Psoas muscle (tissue), 8 donors: Measurements from ENCODE around the gene MT1G. TPM values are rescaled to one million over a fixed set of nuclear protein-coding genes. Genes with fewer than 3 reads are reported as not detected.

Experiments used
- ATAC-seq, 4 donors: fragments of 200-7000 bp; cut with Tn5 transposase; one replicate each; pipeline ENCODE4 v1.9.1; 2020; ENCODE audit warnings: moderate library complexity in 3 of 4, mild to moderate bottlenecking in 2 of 4
- DNase-seq, 2 donors: peaks; one replicate each; pipeline ENCODE4 v3.0.0-alpha.2; 2020
- H3K27ac ChIP-seq: fragments of 200-600 bp; one replicate; pipeline ENCODE4 v1.8.0; 2022
- H3K27me3 ChIP-seq, 3 donors: fragments of 200-600 bp in 1 of 3; one replicate each; pipeline versions ENCODE4 v1.6.1 to v1.8.0; 2013 to 2022; ENCODE audit warnings: low read length in 2 of 3, mild to moderate bottlenecking in 2 of 3, moderate library complexity in 1 of 3; ENCODE audit not compliant: insufficient read depth in 3 of 3
- H3K36me3 ChIP-seq, 2 donors: fragments of 200-600 bp in 1 of 2; one replicate each; pipeline versions ENCODE4 v1.6.1 to v1.8.0; 2013 to 2022; ENCODE audit warnings: low read depth in 1 of 2, mild to moderate bottlenecking in 1 of 2, moderate library complexity in 1 of 2; ENCODE audit not compliant: insufficient read depth in 1 of 2
- H3K4me1 ChIP-seq: fragments of 200-600 bp; one replicate; pipeline ENCODE4 v1.8.0; 2022
- H3K4me3 ChIP-seq: fragments of 200-600 bp; one replicate; pipeline ENCODE4 v1.8.0; 2022; ENCODE audit warnings: mild to moderate bottlenecking
- H3K9me3 ChIP-seq: fragments of 200-600 bp; one replicate; pipeline ENCODE4 v1.8.0; 2022
- WGBS, 3 donors: extraction: QIAGEN DNeasy Blood & Tissue Kit; methylation state at CpG; one replicate each; pipeline versions ENCODE4 v1.1.6 to v1.1.7; 2013; 5-methylcytosine and 5-hydroxymethylcytosine counted together
- intact Hi-C, 2 donors: fragments of 100-400 bp; cut with DNase I; formaldehyde crosslinking; loops; one replicate each; pipeline versions ENCODE4 v1.11.0 to v1.14.2; 2022
- polyA plus RNA-seq, 3 donors: library from polyadenylated mRNA; stranded (reverse); fragments of 200-250 nt; gene quantifications; one replicate each; pipeline ENCODE4 v1.2.3, GENCODE V29; 2013
- total RNA-seq, 4 donors: library from RNA; stranded (reverse); fragmentation: NEBNext Ultra II Directional in 2 of 4; extraction: Animal tissue kit (Norgen Biotek cat#: 25700) in 2 of 4; gene quantifications; one replicate each; pipeline versions ENCODE4 v1.2.1 to v1.2.4, GENCODE V29; 2021 to 2023
- TF ChIP-seq, protein P1 (sequence below): fragments of 200-600 bp; IDR thresholded peaks from one replicate; pipeline ENCODE4 v1.8.0; 2022; ENCODE audit warnings: antibody characterized with exemption
- donor health status: healthy with polysubstance abuse.
- donor health status: DM: no; HTN: no; CAD: no; lungs with moderate emphysema.
- donor health status: Bipolar disorder and iron deficiency.
- donor health status: healthy.
- donor health status: DM: yes; HTN: yes; CAD: no.
- donor health status: DM: no; HTN: no; CAD: no.
- donor health status: DM: no; HTN: no; CAD: no.
- donor health status: DM: yes; HTN: yes; CAD: no.

The MT1G gene
- total and polyA plus RNA-seq, 7 donors, result 1.0 to 24.1 (median 6.8) TPM

- 59 to 73% (median 70%) methylated on average over 7 of the region's 7 CpGs for WGBS, 3 donors
- no peak for ATAC-seq
- Histone ChIP-seq H3K4me3 (no peak overlapping the region), H3K4me1 (peaks cover 13% of the 10 kb centered on the region), H3K36me3 (no peaks in the 10 kb centered on the region), H3K27me3 (peaks cover 0 to 2% (median 0%) of the 10 kb centered on the region in 3 donors), H3K9me3 (no peaks in the 10 kb centered on the region), H3K27ac (no peak overlapping the region)
- intact Hi-C loops, result loop anchor here in 1 of 2 donors (5.0 kb wide), 1 partner anchor 39 kb away; no protein-coding TSS in a partner anchor
- TF ChIP-seq, protein P1, sequence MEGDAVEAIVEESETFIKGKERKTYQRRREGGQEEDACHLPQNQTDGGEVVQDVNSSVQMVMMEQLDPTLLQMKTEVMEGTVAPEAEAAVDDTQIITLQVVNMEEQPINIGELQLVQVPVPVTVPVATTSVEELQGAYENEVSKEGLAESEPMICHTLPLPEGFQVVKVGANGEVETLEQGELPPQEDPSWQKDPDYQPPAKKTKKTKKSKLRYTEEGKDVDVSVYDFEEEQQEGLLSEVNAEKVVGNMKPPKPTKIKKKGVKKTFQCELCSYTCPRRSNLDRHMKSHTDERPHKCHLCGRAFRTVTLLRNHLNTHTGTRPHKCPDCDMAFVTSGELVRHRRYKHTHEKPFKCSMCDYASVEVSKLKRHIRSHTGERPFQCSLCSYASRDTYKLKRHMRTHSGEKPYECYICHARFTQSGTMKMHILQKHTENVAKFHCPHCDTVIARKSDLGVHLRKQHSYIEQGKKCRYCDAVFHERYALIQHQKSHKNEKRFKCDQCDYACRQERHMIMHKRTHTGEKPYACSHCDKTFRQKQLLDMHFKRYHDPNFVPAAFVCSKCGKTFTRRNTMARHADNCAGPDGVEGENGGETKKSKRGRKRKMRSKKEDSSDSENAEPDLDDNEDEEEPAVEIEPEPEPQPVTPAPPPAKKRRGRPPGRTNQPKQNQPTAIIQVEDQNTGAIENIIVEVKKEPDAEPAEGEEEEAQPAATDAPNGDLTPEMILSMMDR, result no peak
- DNase-seq, result no peak
These were observed 34.3 kb downstream of the MT1G start for GRCh38 chr16:56633535-56633934.

DNA sequence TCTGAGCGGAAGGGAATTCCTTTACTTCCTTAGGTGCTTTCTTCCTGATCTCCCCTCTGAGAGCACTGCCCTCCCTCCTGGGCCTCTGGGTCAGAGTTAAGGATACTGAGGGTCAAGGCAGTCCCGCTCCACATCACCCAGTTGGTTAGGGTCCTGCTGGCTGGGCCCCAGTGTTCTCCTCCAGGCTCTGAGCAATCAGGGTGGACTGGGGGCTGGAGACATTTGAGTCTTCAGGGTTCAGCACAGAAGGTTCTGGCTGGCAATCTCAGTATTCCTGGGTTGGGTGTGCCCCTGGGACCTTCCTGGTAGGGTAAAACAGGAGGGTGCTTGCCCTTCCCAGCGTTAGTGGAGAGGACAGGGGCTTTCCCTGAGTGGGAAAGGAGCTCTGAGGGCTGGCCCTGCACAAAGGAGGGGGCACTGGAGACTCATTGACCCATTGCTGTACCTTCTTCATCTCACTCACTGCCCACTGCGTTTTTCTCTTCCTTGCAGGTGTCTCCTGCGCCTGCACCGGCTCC lies 35.0 kb downstream of the MT1G start:
- WGBS, 3 donors, result 59 to 65% (median 60%) methylated on average over 6 of the region's 6 CpGs
- intact Hi-C loops, result loop anchor here in 1 of 2 donors (5.0 kb wide), 1 partner anchor 39 kb away; no protein-coding TSS in a partner anchor

GRCh38 chr16:56632156-56632847 lies 35.6 kb downstream of the MT1G start, which contains the start of gene MT1M:
MT1M (plus strand) TSS chr16:56632659; CDS start chr16:56632732, 73 bp downstream.
- TF ChIP-seq, protein P1, result no peak
- Histone ChIP-seq H3K36me3 (no peaks in the 10 kb centered on the region), H3K27ac (peak within 1 kb of the TSS; percentile 34), H3K27me3 (peaks cover 0 to 2% (median 0%) of the 10 kb centered on the region in 3 donors), H3K4me1 (peaks cover 12% of the 10 kb centered on the region), H3K4me3 (peak within 1 kb of the TSS; percentile 67), H3K9me3 (no peaks in the 10 kb centered on the region)
- ATAC-seq (peak; percentile 59 to 71 (median 65)), DNase-seq (peak; percentile 82 to 85)
- 3 to 6% (median 4%) methylated on average over 44 to 61 of the region's 61 CpGs for WGBS, 3 donors
- intact Hi-C loops, result loop anchor here in 1 of 2 donors (5.0 kb wide), 1 partner anchor 40 kb away; no protein-coding TSS in a partner anchor

More for the DNA sequence above, 35.0 kb downstream of the MT1G start:
- Histone ChIP-seq H3K36me3 (no peaks in the 10 kb centered on the region), H3K27me3 (peaks cover 0 to 2% (median 0%) of the 10 kb centered on the region in 3 donors), H3K9me3 (no peaks in the 10 kb centered on the region), H3K27ac (peak overlapping the region; percentile 34), H3K4me1 (peaks cover 12% of the 10 kb centered on the region), H3K4me3 (peak overlapping the region; percentile 67)
- peak in 1 of 4 donors; percentile 6 for ATAC-seq
- TF ChIP-seq, protein P1, result no peak
- no peak for DNase-seq

GRCh38 chr16:56631832-56632155 lies 36.1 kb downstream of the MT1G start:
- intact Hi-C loops, result loop anchor here in 1 of 2 donors (5.0 kb wide), 1 partner anchor 41 kb away; no protein-coding TSS in a partner anchor
- peaks cover 0 to 2% (median 0%) of the 10 kb centered on the region in 3 donors for H3K27me3 ChIP-seq
- peak overlapping the region; percentile 34 for H3K27ac ChIP-seq
- TF ChIP-seq, protein P1, result no peak
- H3K4me1 ChIP-seq, result peaks cover 16% of the 10 kb centered on the region
- H3K9me3 ChIP-seq, result no peaks in the 10 kb centered on the region
- ATAC-seq (peak in 1 of 4 donors; percentile 19), DNase-seq (no peak)
- WGBS, 3 donors, result 40 to 46% (median 41%) methylated on average over 12 to 14 of the region's 14 CpGs
- no peaks in the 10 kb centered on the region for H3K36me3 ChIP-seq
- peak overlapping the region; percentile 67 for H3K4me3 ChIP-seq
